Activated CD4-positive, alpha-beta T cell treated with anti-CD3 and anti-CD28 coated beads, Interleukin-2, amount 50 U/mL, for 16 hours (primary cell): ENCODE data around the gene CAMTA2.
A peak's percentile ranks its signal among the peaks of the same experiment; 100 is the strongest.

Experiments used
- DNase-seq: peaks from one replicate; pipeline ENCODE4 v3.0.0-alpha.2; 2020

CAMTA2 gene

DNA sequence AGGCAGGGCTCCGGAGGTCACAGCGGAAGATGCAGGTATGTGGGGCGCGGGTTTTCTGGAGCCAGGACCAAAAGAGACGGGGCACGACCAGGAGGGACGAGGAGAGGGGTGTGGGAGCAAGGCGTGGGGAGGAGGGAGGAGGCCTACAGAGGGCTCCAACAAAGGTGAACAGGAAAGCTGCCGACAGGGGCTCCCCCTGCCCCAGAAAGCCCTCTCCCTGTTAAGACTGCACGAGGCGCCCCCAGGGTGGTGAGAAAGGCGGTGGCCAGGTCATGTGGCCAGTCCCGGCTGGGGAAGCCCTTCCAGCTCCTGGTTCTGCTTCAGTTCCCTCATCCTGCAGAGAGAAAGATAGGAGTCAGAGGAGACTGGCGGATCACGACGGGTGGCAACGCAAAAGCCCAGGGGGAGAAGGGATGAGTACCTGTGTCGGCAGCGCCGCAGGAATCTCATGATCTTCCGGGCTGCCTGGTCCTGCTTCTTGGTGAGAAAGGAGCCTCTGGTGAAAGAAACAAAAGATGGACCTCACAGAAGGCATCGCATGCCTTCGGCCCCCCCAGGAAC is 18.9 kb downstream of the CAMTA2 start:
- peak; percentile 31 for DNase-seq

DNA sequence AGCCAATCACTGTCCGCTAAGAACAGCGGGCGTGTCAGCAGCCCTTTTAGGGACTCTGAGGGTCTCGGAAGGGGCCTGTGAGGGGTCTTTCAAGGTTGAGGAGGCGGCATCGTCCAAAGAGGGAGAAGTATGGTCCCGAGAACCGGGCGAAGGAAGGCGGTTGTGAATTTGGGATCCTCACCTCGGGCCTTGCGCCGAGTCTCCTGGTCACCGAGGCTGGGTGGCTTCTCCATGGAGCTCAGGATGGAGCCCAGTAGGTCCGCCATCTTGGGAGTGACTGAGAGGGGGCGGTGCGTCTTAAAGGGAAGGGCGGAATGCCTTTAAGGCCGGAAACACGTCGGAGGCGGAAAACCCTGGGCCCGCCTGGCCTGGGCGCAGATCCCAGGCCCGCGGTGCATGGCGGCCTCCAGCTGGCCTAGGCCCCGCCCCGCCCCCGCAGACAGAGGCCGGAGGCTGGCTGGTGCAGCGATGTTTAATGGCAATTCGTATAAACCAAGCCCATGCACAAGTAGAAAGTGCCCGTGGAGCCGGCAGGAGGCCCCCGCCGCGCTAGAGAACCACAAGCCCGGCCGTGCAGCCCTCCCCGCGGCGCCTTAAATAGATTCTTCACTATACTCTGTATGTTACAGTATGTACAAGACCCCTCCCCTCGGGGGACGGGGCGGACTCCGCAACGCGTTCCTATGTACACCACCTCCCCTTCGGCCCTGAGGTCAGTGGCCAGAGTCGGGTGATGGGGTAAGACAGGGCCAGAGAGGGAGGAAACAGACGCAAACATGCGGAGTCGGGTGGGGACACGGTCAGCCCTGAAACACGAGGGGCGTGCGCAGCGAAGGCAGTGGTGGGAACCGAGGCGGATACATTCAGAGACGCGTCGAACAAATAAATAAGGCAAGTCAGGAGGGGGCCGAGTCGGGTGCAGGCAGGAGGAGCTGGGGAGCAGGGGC is 19.7 kb downstream of the CAMTA2 start, which contains the start of gene SPAG7:
Gene SPAG7 (minus strand): TSS at position 279 of the 947 bp plus-strand sequence. CDS start 13 bp downstream, at position 266.
- peak; percentile 95 for DNase-seq

DNA sequence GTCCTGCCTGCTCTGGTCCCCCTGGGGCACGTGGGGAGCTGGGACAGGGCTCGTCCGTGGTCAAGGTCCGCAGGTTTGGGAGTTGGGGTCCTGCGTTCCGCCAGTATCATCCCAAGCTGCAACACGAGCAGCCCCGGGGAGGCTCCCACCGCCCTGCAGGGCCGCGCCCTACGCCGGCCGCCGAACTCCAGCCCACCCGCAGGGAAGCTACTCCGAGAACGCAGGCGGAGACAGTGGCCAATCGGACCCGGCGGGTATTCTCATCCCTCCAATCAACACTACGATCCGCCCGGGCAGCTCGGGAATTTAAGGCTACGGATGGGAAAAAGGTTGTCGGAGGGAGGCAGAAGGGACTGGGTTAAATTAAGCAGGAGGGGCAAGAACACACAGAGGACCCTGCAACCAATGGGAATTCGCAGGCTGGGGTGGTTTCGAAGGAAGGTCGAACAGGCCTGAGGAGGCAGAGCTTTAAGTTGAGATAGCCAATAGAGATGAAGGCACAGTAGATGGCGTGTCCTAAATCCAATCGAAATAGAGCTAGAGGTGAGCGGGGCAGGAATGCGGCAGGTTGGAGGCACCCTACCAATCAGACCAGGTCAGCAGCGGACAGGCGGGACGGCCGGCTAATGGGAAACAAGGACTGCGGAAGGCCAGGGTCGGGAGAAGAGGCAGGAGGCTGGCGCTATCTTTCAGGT is 20.5 kb downstream of the CAMTA2 start:
- peak; percentile 99 for DNase-seq

DNA sequence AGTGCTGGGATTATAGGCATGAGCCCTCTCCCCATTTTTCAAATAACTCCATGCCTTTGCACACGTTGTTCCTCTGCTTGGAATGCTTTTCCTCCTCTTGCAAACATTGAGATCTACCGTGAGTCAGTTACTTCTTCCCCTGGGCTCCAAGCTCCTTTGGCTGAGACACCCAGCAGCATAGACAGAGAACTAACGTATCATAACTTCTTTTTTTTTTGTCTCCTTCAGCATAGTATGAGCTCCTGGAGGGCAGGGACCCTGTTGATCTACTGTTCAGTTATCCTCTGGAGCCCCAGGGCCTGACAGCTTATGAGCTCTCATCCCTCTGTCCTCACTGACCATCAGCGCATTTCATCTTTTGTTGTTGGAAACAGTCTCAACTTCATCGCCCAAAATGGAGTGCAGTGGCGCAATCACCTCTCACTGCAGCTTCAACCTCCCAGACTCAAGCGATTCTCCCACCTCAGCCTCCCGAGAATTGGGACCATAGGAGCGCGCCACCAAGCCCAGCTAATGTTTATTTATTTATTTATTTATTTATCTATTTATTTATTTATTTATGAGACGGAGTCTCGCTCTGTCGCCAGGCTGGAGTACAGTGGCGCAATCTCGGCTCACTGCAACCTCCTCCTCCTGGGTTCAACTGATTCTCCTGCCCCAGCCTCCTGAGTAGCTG is 22.0 kb downstream of the CAMTA2 start:
- no peak for DNase-seq

DNA sequence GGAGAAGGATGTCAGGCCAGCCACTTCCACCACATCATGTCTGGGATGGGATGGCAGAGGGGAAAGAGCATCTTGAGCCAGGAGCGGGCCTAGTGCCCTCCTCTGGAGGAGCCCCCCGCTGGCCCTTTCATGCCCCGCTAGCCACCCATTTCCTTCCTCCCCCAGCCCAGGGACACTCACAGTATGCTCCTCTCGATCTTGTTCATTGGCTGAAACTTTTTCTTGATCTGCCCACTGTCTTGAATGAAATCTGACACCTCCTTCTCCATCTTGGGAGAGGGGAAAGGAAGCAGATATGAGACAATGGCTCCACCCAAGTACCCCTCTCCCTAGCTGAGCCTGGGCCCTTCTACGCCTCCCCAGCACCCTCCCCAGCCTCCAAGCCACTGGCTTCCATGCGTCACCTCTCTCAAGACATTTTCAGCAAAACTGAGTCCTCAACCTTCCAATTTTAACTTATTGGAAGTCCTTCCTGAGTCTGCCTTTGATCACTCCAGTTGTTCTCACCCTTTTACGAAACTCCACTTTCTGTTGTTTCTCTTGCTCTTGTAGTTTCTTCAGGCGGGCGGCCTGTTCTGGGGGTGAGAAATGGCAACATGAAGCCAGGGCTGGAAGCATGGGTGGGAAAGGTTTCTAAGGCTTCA is 27.1 kb downstream of the CAMTA2 start:
- no peak for DNase-seq

DNA sequence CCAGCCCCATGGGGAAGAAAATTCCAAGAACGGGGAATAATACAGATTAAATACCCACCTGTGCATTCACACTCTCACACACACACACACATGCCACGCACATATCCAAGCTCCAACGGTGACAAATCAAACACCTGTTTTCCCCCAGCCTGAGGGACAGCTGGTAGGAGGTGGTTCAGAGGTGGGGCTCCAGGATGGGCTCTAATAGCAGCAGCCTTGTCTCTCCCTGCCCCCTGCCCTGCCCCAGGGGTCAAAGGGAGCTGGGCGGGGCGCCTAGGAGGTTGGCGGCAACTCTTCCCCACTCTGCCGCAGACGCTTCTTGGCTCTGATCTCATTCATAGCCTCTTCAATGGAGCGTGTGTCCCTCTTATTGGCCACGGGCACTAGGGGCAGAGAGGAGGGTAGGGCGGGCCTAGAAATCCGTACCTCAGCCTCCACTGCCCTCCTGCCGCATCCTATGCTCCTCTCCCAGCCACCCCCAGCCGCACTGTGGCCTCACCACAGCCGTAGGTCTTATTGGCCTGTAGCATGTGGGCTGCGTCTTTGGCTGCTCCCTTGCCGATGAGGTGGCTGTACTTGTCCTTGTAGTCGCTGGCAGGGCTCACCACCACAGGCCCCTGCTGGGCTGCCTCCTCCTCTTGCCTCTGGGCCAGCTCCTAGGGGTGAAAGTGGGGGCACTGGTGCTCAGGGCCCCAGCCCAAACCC is 28.1 kb downstream of the CAMTA2 start:
- DNase-seq: no peak

DNA sequence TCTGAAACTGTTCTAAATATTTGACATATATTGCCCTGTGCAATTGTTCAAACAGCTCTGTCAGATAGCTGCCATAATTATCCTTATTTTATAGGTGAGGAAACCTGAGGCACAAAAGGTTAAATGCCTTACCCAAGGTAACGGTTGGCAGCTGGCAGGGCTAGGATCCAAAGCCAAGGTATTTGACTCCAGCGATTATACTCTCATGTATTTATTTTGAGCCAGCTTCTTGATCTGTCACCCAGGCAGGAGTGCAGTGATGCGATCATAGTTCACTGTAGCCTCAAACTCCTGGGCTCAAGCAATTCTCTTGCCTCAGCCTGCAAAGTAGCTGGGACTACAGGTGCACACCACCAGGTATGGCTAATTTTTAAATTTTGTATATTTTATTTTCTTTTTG is 29.4 kb downstream of the CAMTA2 start:
- no peak for DNase-seq

DNA sequence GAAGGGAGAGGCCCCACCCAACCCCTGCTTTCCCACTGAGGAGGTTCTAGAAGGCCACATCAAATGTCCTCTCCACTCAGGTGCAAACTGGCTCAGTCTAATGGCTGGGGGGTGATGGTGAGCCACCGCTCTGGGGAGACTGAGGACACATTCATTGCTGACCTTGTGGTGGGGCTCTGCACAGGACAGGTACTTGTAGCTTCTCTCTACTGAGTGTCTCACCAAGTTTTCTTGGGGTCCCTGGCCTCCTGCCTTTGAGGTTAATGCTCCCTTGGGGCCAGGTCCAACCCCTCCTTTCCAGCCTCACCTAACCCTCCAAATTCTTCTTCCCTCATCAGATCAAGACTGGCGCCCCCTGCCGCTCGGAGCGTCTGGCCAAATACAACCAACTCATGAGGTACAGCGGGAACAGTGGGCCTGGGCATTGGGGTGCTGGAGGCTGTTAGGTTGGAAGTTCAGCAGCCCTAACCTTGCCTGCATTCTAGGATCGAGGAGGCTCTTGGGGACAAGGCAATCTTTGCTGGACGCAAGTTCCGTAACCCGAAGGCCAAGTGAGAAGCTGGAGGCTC is 30.9 kb downstream of the CAMTA2 start:
- peak; percentile 40 for DNase-seq

DNA sequence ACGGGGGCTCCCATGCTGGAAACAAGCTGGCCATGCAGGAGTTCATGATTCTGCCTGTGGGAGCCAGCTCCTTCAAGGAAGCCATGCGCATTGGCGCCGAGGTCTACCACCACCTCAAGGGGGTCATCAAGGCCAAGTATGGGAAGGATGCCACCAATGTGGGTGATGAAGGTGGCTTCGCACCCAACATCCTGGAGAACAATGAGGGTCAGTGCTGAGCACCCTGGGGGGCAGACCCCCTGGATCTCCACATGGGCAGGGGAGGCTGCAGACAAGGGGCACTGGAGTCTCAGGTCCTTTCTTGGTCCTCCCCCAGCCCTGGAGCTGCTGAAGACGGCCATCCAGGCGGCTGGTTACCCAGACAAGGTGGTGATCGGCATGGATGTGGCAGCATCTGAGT is 32.4 kb downstream of the CAMTA2 start:
- no peak for DNase-seq

DNA sequence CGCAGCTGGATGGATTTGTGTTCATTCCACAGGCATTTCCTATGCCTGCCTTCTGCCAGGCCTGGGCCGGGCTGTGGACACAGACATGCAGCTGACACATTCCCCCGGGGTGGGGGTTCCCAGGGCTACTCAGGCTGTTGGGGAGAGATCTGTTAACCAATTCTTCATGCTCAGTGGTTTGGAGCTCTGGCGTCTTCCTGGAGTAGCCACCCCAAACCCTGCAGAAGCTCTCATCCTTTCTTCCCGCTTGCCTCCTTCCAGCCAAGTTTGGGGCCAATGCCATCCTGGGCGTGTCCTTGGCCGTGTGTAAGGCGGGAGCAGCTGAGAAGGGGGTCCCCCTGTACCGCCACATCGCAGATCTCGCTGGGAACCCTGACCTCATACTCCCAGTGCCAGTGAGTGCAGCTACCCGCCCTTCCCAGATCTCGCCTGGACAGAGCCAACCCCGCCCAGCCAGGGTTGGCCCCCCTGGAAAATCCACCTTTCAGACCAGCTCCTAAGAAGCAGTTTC is 34.0 kb downstream of the CAMTA2 start:
- no peak for DNase-seq

DNA sequence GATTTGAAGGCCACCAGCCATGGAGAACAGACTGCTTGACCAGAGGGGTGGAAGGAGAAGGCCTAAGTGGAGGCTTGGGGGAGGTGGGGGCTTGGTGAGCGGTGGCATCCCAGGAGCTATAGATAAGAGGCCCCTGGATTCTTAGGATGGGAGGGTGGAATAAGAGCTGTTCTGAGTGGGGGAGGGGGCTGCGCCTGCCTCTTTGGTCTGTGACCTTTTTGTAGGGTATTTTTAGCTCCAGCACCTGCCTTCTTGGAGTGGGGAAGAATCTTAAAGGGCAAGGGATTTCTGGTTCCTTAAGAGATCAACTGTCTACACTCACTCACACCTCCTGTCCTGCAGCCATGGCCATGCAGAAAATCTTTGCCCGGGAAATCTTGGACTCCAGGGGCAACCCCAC is 36.0 kb downstream of the CAMTA2 start:
- DNase-seq: no peak

DNA sequence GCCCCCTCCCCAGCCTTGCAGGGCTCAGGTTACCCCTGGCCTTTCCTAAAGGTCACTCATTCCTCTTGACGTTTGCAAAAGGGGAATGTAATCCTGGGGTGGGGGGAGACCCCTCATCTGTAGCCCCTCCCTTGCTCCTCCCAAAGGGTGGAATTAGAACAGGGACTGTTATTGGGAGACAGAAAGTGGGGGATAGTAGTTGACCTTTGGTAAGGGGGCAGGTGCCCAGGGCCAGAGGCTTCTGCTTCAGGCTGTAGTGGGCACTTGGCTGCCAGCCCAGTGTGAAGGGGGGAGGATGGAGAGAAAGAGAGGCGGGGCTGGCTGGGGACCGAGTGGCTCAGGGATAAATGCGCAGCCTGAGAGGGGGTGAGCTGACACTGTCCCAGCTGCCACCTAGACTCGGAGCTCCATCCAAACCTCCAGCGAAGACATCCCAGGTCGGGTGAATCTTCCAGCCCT is 36.7 kb downstream of the CAMTA2 start, which contains the start of gene ENO3:
Gene ENO3 (plus strand): TSS at position 374 of the 459 bp plus-strand sequence. CDS start 711 bp downstream, outside the sequence.
- DNase-seq: no peak

DNA sequence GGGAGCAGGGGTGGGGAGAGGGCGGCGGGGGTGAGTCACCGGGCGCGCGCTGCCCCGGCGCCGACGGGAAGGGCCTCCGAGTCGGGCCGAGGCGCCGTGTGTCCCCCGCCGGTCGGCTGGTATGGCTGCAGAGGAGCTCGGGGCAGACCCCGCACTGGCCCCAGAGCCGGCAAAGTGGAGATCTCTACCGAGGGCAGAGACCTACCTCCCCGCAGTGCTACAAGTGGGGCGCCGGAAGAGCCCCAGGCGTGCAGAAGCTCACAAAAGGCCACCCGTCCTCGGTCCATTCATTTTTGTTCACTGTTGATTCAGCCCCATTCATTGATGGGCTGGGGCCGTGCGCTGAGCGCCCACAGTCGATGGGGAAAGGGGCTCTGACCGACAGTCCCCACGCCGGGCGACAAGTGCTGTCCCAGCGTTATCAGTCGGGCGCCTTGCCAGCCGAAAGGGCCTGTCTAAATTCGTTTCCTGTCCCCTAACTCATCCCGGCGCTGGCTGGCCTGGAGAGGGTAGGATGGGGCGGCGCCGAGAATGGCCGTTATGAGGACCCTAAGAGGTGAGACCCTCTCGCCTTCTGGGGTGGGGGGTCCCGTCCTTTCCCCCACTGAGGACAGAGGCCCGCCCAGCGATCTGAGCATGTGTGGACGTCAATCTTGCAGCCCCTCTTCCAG is 37.3 kb downstream of the CAMTA2 start:
- peak; percentile 44 for DNase-seq

DNA sequence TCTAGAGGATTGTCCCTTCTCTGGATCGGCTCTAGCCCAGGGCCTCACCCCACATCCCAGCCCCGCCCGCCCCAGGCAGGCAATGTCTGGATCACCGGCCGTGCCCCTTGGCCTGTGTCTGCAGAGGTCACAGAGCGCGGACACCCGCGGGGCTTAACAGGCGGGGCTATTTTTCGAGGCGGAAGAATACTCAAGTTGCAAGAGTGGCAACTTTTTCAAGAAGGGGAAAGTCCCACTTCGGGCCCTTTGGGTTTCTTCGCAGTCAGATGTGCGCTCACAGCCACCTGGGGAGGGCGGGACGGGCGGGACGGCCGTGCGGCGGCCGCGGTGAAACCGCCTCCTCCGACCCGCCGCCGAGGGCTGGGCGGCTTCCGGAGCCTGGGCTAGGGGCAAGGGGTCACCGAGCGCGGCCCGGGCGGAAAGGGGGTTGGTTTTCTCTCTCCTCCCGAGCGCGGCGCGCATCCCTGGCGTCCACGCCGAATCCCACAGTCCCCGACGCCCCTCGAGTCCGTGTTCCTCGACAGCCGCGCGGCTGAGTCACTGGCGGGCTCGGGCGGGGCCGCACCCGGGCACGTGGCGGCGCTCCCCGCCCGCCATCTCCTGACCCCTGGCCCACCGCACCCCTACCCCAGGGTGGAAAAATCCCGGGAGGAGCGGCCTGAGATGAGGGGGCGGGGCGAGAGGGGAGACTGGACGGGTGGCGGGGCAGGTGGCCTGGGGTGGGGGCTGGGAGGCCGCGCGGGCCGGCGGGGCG is 38.0 kb downstream of the CAMTA2 start:
- DNase-seq: peak; percentile 89

DNA sequence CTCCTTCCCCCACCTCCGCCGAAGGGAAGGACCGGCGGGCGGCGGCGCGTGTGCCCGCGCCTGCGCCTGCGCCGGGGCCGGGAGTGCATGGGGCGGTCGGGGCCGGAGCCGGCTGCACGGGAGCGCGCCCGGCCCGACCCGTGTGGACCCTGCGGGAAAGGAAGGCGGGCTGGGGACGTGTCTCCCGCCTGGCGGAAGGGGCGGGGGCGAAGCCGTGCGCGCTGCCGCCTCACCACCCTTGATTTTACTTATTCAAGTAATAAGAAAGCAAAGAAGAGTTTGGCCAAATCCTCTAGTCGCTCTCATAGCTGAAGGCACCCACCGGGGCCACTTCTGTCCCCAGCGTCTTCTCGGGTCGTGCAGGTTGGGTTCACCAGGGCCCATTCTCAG is 38.5 kb downstream of the CAMTA2 start:
- DNase-seq: peak; percentile 85

DNA sequence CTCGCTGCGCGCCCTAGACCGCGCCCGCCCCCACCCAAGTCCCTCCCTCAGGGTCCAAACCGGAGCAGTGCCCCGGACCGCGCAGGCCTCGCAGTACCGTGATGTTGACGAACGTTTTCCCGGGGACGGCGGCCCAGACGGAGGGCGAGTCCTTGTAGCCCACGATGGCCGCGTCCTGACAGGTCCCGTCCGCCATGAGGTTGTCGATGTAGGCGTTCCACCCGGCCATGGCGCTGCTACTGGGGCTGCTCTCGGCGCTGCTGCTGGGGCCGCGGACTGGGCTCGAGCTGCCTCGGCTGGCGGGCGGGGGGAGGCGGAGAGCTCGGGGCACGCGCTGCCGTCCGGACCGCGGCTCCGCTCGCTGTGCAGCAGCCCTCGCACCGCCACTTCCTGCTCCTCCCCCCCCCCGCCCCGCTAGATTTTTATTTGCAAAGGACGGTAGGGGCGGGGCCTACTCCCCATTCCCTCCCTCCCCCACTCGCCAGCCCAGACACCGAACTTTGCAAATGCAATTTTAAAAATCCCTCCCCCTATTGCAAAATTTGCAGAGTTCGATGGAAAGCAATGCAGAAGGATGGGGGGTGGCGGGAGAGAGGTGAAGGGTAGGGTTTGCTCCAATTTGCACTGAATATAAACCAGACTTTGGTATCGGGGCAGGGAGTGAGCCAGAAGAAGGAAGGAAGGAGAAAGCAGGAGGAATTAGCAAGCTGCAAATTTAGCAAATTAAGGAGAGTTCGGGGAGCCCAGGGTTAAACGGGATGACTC is 39.1 kb downstream of the CAMTA2 start, which contains the start of gene PFN1:
Gene PFN1 (minus strand): TSS at position 365 of the 765 bp plus-strand sequence. CDS start 136 bp downstream, at position 229.
- peak; percentile 95 for DNase-seq

DNA sequence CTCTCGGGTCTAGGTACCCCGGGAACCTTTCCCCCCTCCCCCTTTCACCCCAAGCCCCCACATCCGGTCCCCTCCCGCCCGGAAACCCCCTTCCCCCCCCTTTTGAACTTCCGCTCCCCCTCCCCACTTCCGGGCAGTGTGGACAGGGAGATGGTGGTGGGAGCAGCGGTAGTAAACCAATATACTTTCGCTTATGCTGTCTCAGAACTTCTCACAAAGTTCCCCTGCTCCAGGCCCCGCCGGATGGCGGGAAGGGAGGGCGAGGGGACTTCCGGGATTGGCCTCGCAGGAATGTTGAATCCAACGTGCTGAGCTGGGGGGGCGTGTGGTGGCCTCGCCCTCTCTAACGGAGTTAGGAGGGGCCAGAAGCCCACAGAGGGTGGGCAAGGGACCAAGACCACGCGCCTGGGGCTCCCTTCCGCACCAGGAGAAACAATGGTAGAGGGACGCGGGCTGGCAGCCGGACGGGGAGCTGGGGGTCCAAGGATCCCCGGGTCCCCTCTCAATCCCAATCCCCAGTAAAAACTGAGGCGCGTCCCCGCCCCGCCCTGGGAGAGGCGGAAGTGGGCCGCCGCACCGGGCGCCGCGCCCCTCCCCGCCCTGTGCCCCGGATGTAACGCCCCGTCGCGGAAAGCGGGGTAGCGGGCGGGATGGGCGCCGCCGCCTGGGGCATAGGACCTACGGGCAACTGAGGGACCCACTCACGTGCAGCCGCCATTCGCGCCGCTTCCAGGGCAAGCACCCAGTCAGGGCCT is 39.9 kb downstream of the CAMTA2 start:
- DNase-seq: peak; percentile 83

DNA sequence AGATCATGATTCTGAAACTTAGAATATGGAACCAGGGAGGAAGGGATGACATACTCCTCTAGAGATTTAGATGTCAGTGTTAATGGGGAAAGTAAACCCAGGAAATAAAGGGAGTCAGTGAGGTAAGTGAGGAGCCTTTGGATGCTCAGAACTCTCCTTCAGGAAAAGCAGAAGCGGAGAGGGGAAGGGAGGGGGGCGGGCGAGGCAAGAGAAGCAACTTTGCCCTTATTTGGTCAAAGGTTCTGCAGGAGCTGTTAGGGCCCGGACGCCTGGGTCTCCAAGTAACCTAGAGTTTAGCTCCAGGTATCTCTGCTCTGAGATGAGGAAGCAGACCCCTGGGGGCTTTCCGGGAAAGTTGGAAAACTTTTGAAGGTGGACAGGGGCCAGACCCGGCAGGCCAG is 40.5 kb downstream of the CAMTA2 start:
- DNase-seq: no peak
